Ovary (tissue), 3 donors: ENCODE results near the gene PPP1R37.

Experiments
- EP300 ChIP-seq: sonication (generic); formaldehyde crosslinking; IDR thresholded peaks from one replicate; pipeline ENCODE4 v1.6.1; 2017; ENCODE audit warnings: antibody characterized with exemption
- TF ChIP-seq, protein P1 (sequence below), 3 donors: fragments of 450-650 bp in 2 of 3; fragments of 200-600 bp in 1 of 3; IDR thresholded peaks; one replicate each; pipeline versions ENCODE4 v1.5.1 to v1.8.0; 2016 to 2022; ENCODE audit warnings: antibody characterized with exemption in 3 of 3, mild to moderate bottlenecking in 1 of 3
- donor health status: DM: no; HTN: no; CAD: no.

GRCh38 chr19:45184115-45184514 lies 91.1 kb downstream of the PPP1R37 start:
- TF ChIP-seq, protein P1, sequence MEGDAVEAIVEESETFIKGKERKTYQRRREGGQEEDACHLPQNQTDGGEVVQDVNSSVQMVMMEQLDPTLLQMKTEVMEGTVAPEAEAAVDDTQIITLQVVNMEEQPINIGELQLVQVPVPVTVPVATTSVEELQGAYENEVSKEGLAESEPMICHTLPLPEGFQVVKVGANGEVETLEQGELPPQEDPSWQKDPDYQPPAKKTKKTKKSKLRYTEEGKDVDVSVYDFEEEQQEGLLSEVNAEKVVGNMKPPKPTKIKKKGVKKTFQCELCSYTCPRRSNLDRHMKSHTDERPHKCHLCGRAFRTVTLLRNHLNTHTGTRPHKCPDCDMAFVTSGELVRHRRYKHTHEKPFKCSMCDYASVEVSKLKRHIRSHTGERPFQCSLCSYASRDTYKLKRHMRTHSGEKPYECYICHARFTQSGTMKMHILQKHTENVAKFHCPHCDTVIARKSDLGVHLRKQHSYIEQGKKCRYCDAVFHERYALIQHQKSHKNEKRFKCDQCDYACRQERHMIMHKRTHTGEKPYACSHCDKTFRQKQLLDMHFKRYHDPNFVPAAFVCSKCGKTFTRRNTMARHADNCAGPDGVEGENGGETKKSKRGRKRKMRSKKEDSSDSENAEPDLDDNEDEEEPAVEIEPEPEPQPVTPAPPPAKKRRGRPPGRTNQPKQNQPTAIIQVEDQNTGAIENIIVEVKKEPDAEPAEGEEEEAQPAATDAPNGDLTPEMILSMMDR (IDR thresholded peaks at IDR 0.05) = no peak
- no peak for TF ChIP-seq EP300
